Activated naive CD4-positive, alpha-beta T cell treated with anti-CD3 and anti-CD28 coated beads, Interleukin-2, amount 10 ng/mL, durations not matched to agents 5 hours and 36 hours (primary cell): ENCODE data around the gene MED22. TPM values are rescaled to one million over a fixed set of nuclear protein-coding genes. Genes with fewer than 3 reads are reported as not detected.

ENCODE experiments used
- total RNA-seq, 2 experiments: library from RNA; stranded (reverse); gene quantifications; one replicate each; pipeline ENCODE4 v1.2.3, GENCODE V29; 2021

The MED22 gene
- total RNA-seq = 10 to 100 TPM; 22.9 to 23.1 TPM

GRCh38 chr9:133347985-133348717 is at the start of gene MED22, which contains the start of gene RPL7A:
TSS of gene MED22 (minus strand) at chr9:133348131. CDS start at chr9:133346662, 1,469 bp downstream.
TSS of gene RPL7A (plus strand) at chr9:133348218. CDS start at chr9:133348244, 26 bp downstream.

GRCh38 chr9:133375724-133376654 is 28.1 kb upstream of the MED22 start, which contains the start of the genes STKLD1 and SURF4:
TSS of gene STKLD1 (plus strand) at chr9:133376366. CDS start at chr9:133376474, 108 bp downstream.
TSS of gene SURF4 (minus strand) at chr9:133376060. CDS start at chr9:133375969, 91 bp downstream.

GRCh38 chr9:133356391-133357091 is 8.6 kb upstream of the MED22 start, which contains the start of the genes SURF1 and SURF2:
TSS of gene SURF1 (minus strand) at chr9:133356487. CDS start at chr9:133356453, 34 bp downstream.
TSS of gene SURF2 (plus strand) at chr9:133356550. CDS start at chr9:133356593, 43 bp downstream.

GRCh38 chr9:133335924-133336811 is 11.8 kb downstream of the MED22 start, which contains the start of gene SURF6:
TSS of gene SURF6 (minus strand) at chr9:133336188. CDS start at chr9:133336132, 56 bp downstream.

Other genes starting within 250 kb of the MED22 start
- 10 to 100 TPM; 82.4 to 83.8 TPM for gene RALGDS, start 226.9 kb downstream of the MED22 start, total RNA-seq
- gene GBGT1, start 184.2 kb downstream of the MED22 start, total RNA-seq = 1 to 10 TPM; 4.7 to 5.1 TPM
- not detected for gene OBP2B, start 138.9 kb downstream of the MED22 start, total RNA-seq
- under 1 TPM; 0.22 to 0.50 TPM for gene ABO, start 72.9 kb downstream of the MED22 start, total RNA-seq
- gene SURF6, start 11.9 kb downstream of the MED22 start, total RNA-seq = 10 to 100 TPM; 17.0 to 17.9 TPM
- gene RPL7A, start 87 bp upstream of the MED22 start, total RNA-seq = 1,000 to 10,000 TPM; 2,499 to 2,534 TPM
- gene SURF1, start 8.4 kb upstream of the MED22 start, total RNA-seq = 10 to 100 TPM; 38.3 to 40.0 TPM
- 10 to 100 TPM; 15.1 to 16.5 TPM for gene SURF2, start 8.4 kb upstream of the MED22 start, total RNA-seq
- 100 to 1,000 TPM; 127 to 138 TPM for gene SURF4, start 27.9 kb upstream of the MED22 start, total RNA-seq
- 1 to 10 TPM; 1.0 to 1.1 TPM for gene STKLD1, start 28.2 kb upstream of the MED22 start, total RNA-seq
- gene REXO4, start 69.9 kb upstream of the MED22 start, total RNA-seq = 10 to 100 TPM; 22.1 to 27.4 TPM
- gene ADAMTS13, start 74.2 kb upstream of the MED22 start, total RNA-seq = 1 to 10 TPM; 1.6 to 1.7 TPM
- gene CACFD1, start 111.8 kb upstream of the MED22 start, total RNA-seq = 1 to 10 TPM; 1.6 to 1.9 TPM
- gene SLC2A6, start 131.0 kb upstream of the MED22 start, total RNA-seq = 1 to 10 TPM; 3.0 TPM
- not detected for gene MYMK, start 176.8 kb upstream of the MED22 start, total RNA-seq
- gene ADAMTSL2, start 186.6 kb upstream of the MED22 start, total RNA-seq = not detected